BJ (cell line): ENCODE results near the gene ZCCHC7. TPM values are rescaled to one million over a fixed set of nuclear protein-coding genes. Genes with fewer than 3 reads are reported as not detected.

ENCODE experiments used
- CTCF ChIA-PET: fragments of 350-600 bp; formaldehyde crosslinking; extraction: SDS; loops from one replicate; lab custom pipeline; 2021; ENCODE audit warnings: antibody characterized with exemption, inconsistent platforms; lab: Yijun Ruan, JAX
- POLR2A ChIA-PET: fragments of 300-600 bp; sonication (Branson Sonifier 250); formaldehyde crosslinking; extraction: SDS; loops from one replicate; lab custom pipeline; 2021; ENCODE audit warnings: antibody characterized with exemption; lab: Charles Lee
- DNase-seq: peaks from one replicate; pipeline ENCODE4 v3.0.0-alpha.2; 2011; ENCODE audit warnings: low read depth
- H3K27me3 ChIP-seq: 2 replicates; pipeline ENCODE4 v1.6.0; 2011; ENCODE audit warnings: low read length; ENCODE audit not compliant: control insufficient read depth, insufficient read depth
- H3K36me3 ChIP-seq: 2 replicates; pipeline ENCODE4 v1.5.1; 2011; ENCODE audit warnings: low read length; ENCODE audit not compliant: control insufficient read depth, insufficient read depth
- H3K4me3 ChIP-seq: 2 replicates; pipeline ENCODE4 v1.5.1; 2011; ENCODE audit warnings: low read depth, mild to moderate bottlenecking, control low read depth, low read length
- CTCF ChIP-seq: IDR thresholded peaks from 2 replicates; pipeline ENCODE4 v1.5.1; 2011; ENCODE audit warnings: low read depth, mild to moderate bottlenecking, control low read depth, inconsistent platforms, low read length, moderate library complexity; ENCODE audit not compliant: insufficient read depth
- polyA plus RNA-seq: library from polyadenylated mRNA; depleted of rRNA; stranded (reverse); fragments of >200 nt; gene quantifications from 2 replicates; pipeline ENCODE4 v1.2.3, GENCODE V29; 2011

Gene ZCCHC7
- polyA plus RNA-seq, 1 experiment, result 23.2 TPM

- POLR2A ChIA-PET, result no interaction called here
- Histone ChIP-seq H3K36me3 (0 out of 2 replicates have a peak, but pooled peaks cover 1% of the 10 kb centered on the region), H3K4me3 (no peak overlapping the region), H3K27me3 (no peaks in the 10 kb centered on the region)
- CTCF ChIA-PET, result interaction anchor here (1.9 kb wide), 1 partner anchor 10 kb away, joined by 5 read pairs; no protein-coding TSS in a partner anchor
- no peak for TF ChIP-seq CTCF
- no peak for DNase-seq
Observed at GRCh38 chr9:37251452-37251851, 131.1 kb downstream of the ZCCHC7 start.

- TF ChIP-seq CTCF, result no peak
- POLR2A ChIA-PET, result no interaction called here
- Histone ChIP-seq H3K36me3 (0 out of 2 replicates have a peak, but pooled peaks cover 1% of the 10 kb centered on the region), H3K4me3 (no peak overlapping the region), H3K27me3 (no peaks in the 10 kb centered on the region)
- no peak for DNase-seq
- CTCF ChIA-PET, result no interaction called here
Observed at GRCh38 chr9:37253377-37253937, 133.1 kb downstream of the ZCCHC7 start.

- Histone ChIP-seq H3K4me3 (no peak overlapping the region), H3K36me3 (0 out of 2 replicates have a peak, but pooled peaks cover 1% of the 10 kb centered on the region), H3K27me3 (no peaks in the 10 kb centered on the region)
- CTCF ChIA-PET, result no interaction called here
- no peak for DNase-seq
- no peak for TF ChIP-seq CTCF
- POLR2A ChIA-PET, result no interaction called here
Observed at GRCh38 chr9:37255187-37255586, 134.8 kb downstream of the ZCCHC7 start.

- H3K4me3 ChIP-seq, result no peak overlapping the region
- H3K27me3 ChIP-seq, result no peaks in the 10 kb centered on the region
- no peak for DNase-seq
- no peak for TF ChIP-seq CTCF
- CTCF ChIA-PET, result no interaction called here
- POLR2A ChIA-PET, result no interaction called here
- H3K36me3 ChIP-seq, result 0 out of 2 replicates have a peak, but pooled peaks cover 1% of the 10 kb centered on the region
Observed at GRCh38 chr9:37255944-37256862, 135.8 kb downstream of the ZCCHC7 start.

- ChIA-PET POLR2A (no interaction called here), CTCF (no interaction called here)
- H3K4me3 ChIP-seq, result no peak overlapping the region
- no peak for DNase-seq
- H3K27me3 ChIP-seq, result no peaks in the 10 kb centered on the region
- TF ChIP-seq CTCF, result no peak
- H3K36me3 ChIP-seq, result no peaks in the 10 kb centered on the region
Observed at GRCh38 chr9:37259951-37260350, 139.6 kb downstream of the ZCCHC7 start.
